Suprapubic skin (tissue), 4 donors: ENCODE data around the gene SFXN5. TPM values are rescaled to one million over a fixed set of nuclear protein-coding genes. Genes with fewer than 3 reads are reported as not detected.

ENCODE experiments used
- DNase-seq, 2 donors: peaks; one replicate each; pipeline ENCODE4 v3.0.0-alpha.2; 2019; ENCODE audit warnings: low spot score in 2 of 2
- H3K27ac ChIP-seq: fragments of 200-600 bp; sonication (generic); one replicate; pipeline ENCODE4 v1.5.1; 2019
- H3K27me3 ChIP-seq: fragments of 200-600 bp; sonication (generic); one replicate; pipeline ENCODE4 v1.5.1; 2019
- H3K36me3 ChIP-seq: fragments of 200-600 bp; sonication (generic); one replicate; pipeline ENCODE4 v1.5.1; 2019
- H3K4me1 ChIP-seq: fragments of 200-600 bp; sonication (generic); one replicate; pipeline ENCODE4 v1.5.1; 2019
- H3K4me3 ChIP-seq: fragments of 200-600 bp; sonication (generic); one replicate; pipeline ENCODE4 v1.5.1; 2019; ENCODE audit warnings: mild to moderate bottlenecking
- H3K9me3 ChIP-seq: fragments of 200-600 bp; sonication (generic); one replicate; pipeline ENCODE4 v1.5.1; 2019
- EP300 ChIP-seq: sonication (generic); formaldehyde crosslinking; IDR thresholded peaks from one replicate; pipeline ENCODE4 v1.6.1; 2017; ENCODE audit warnings: antibody characterized with exemption
- POLR2A ChIP-seq, 2 donors: fragments of 450-650 bp; IDR thresholded peaks; one replicate each; pipeline ENCODE4 v1.6.1; 2017; ENCODE audit warnings: antibody characterized with exemption in 2 of 2, mild to moderate bottlenecking in 2 of 2, moderate library complexity in 2 of 2
- POLR2AphosphoS5 ChIP-seq, 3 donors: sonication (generic); formaldehyde crosslinking; IDR thresholded peaks; one replicate each; pipeline ENCODE4 v1.6.1; 2017; ENCODE audit warnings: antibody characterized with exemption in 3 of 3
- WGBS: methylation state at CpG from one replicate; pipeline ENCODE4 v1.1.5; 2018; 5-methylcytosine and 5-hydroxymethylcytosine counted together
- total RNA-seq, 4 donors: library from RNA; depleted of rRNA; stranded (reverse); fragments of >200 nt; gene quantifications; one replicate each; pipeline ENCODE4 v1.1.0, GENCODE V29; 2016
- TF ChIP-seq, protein P1 (sequence below), 2 donors: fragments of 200-600 bp in 1 of 2; fragments of 450-650 bp in 1 of 2; sonication (generic) in 1 of 2; IDR thresholded peaks; one replicate each; pipeline ENCODE4 v1.5.1; 2016 to 2019; ENCODE audit warnings: antibody characterized with exemption in 2 of 2, mild to moderate bottlenecking in 1 of 2, moderate library complexity in 1 of 2

SFXN5 gene
- total RNA-seq, 4 donors from 2014 or later, result 11.9 to 25.7 (median 18.8) TPM

DNA sequence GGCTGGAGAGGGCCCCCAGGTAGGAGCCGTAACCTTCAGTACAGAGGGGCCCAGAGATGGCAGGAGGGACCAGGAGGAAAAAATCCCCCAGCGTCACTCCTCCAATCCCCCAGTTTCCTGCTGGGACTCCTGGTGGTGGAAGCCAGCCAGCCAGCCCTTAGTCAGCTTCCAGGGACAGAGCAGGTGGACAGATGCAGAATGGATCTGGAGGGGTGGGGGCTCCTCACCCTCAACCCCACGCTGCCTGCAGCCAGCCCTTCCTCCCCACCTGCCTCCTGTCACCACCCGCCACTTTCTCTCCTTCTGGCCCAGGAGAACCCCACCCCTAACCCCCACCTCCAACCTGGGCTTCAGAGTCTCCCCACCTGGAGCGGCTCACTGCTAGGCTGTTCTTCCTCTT is 133.1 kb downstream of the SFXN5 start:
- no peaks in the 10 kb centered on the region for H3K9me3 ChIP-seq
- H3K36me3 ChIP-seq, result peaks cover under 1% of the 10 kb centered on the region
- 92% methylated on average over 5 of the region's 5 CpGs for WGBS
- H3K4me1 ChIP-seq, result peaks cover 15% of the 10 kb centered on the region
- H3K4me3 ChIP-seq, result no peak overlapping the region
- no peak for DNase-seq
- TF ChIP-seq, protein P1, sequence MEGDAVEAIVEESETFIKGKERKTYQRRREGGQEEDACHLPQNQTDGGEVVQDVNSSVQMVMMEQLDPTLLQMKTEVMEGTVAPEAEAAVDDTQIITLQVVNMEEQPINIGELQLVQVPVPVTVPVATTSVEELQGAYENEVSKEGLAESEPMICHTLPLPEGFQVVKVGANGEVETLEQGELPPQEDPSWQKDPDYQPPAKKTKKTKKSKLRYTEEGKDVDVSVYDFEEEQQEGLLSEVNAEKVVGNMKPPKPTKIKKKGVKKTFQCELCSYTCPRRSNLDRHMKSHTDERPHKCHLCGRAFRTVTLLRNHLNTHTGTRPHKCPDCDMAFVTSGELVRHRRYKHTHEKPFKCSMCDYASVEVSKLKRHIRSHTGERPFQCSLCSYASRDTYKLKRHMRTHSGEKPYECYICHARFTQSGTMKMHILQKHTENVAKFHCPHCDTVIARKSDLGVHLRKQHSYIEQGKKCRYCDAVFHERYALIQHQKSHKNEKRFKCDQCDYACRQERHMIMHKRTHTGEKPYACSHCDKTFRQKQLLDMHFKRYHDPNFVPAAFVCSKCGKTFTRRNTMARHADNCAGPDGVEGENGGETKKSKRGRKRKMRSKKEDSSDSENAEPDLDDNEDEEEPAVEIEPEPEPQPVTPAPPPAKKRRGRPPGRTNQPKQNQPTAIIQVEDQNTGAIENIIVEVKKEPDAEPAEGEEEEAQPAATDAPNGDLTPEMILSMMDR (IDR thresholded peaks at IDR 0.05), result no peak
- TF ChIP-seq POLR2A (IDR thresholded peaks at IDR 0.05) (no peak), POLR2AphosphoS5 (IDR thresholded peaks at IDR 0.05) (no peak), EP300 (no peak)
- peaks cover 4% of the 10 kb centered on the region for H3K27me3 ChIP-seq
- H3K27ac ChIP-seq, result no peak overlapping the region

DNA sequence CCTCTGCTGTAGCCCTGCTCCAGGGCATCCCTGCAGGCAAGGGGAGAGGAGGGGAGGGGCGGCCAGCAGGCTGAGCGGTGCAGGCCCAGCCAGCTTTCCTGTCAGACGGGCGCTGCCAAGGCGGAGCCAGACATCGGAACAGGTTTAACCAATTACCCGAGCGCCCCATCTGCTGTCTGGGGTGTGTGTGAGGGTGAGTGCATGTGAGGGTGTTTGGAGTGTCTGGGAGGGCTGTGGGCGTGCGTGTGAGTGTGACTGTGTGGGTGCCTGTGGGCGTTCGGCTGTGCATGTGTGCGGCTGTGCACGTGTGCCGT is 134.2 kb downstream of the SFXN5 start:
- Histone ChIP-seq H3K27ac (no peak overlapping the region), H3K4me3 (no peak overlapping the region), H3K9me3 (no peaks in the 10 kb centered on the region), H3K4me1 (peaks cover 15% of the 10 kb centered on the region), H3K27me3 (peaks cover 4% of the 10 kb centered on the region), H3K36me3 (no peaks in the 10 kb centered on the region)
- DNase-seq, result no peak
- WGBS, result 33% methylated on average over 3 of the region's 15 CpGs
- no peak for TF ChIP-seq POLR2AphosphoS5 (IDR thresholded peaks at IDR 0.05)
- TF ChIP-seq POLR2A (IDR thresholded peaks at IDR 0.05), result no peak
- TF ChIP-seq, protein P1 (IDR thresholded peaks at IDR 0.05), result no peak
- no peak for TF ChIP-seq EP300

DNA sequence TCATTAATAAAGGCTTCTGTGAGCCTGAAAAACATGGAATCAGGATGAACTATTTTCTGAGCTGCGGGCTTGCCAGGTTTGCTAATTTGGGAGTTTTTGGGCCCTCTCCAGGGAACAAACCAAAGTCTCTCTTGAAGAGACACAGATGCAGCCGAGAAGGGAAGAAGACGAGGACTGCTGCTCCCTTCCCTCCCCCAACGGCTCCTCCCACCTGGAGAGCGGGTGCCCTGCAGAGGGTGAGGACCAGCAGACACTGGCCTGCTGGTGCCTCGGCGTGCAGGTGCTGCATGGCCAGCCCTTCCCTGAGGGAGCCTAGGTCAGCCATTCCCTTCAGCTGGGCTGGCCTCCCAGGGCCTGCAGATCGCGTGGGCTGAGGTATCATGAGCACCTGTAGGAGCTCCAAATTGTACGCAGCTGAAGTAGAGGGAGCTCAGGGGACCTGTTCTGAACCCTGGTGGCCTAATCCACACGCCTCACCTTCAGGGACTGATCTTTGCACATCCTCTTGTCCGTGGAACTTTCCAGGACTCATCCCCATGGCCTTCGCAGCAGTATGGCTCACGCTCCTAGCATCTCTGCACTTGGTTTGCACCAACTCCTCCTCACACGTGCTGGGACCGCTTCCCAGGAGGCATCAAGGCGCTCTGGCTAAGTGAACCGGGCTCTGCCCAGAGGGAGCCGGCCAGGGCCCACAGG is 134.7 kb downstream of the SFXN5 start:
- DNase-seq, result no peak
- Histone ChIP-seq H3K9me3 (no peaks in the 10 kb centered on the region), H3K4me1 (peaks cover 15% of the 10 kb centered on the region), H3K36me3 (no peaks in the 10 kb centered on the region), H3K27me3 (peaks cover 4% of the 10 kb centered on the region), H3K27ac (no peak overlapping the region), H3K4me3 (no peak overlapping the region)
- WGBS, result 32% methylated on average over 5 of the region's 19 CpGs
- TF ChIP-seq, protein P1 (IDR thresholded peaks at IDR 0.05), result no peak
- TF ChIP-seq POLR2A (IDR thresholded peaks at IDR 0.05), result no peak
- no peak for TF ChIP-seq POLR2AphosphoS5 (IDR thresholded peaks at IDR 0.05)
- TF ChIP-seq EP300, result no peak

DNA sequence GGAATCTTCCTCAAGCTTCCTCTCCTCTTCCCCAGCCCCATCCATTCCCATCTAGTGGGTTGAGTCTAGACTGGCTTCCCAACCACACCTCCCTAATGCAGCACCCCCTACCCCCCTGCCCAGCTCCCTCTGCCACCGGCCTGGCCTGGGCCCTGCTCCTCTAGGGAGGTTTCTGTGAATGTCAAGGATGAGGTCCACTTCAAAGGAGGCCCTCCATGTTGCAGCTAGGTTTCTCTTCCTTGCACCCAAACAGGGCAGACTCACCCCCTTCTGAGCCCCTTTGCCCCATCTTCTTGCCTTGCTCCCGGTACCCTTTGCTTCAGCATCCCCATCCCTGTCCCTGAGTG is 135.9 kb downstream of the SFXN5 start:
- H3K36me3 ChIP-seq, result no peaks in the 10 kb centered on the region
- 90% methylated on average over 2 of the region's 2 CpGs for WGBS
- TF ChIP-seq POLR2AphosphoS5 (IDR thresholded peaks at IDR 0.05), result no peak
- TF ChIP-seq, protein P1 (IDR thresholded peaks at IDR 0.05), result no peak
- no peak for TF ChIP-seq EP300
- no peak for TF ChIP-seq POLR2A (IDR thresholded peaks at IDR 0.05)
- peaks cover 15% of the 10 kb centered on the region for H3K4me1 ChIP-seq
- peaks cover 13% of the 10 kb centered on the region for H3K27me3 ChIP-seq
- H3K27ac ChIP-seq, result no peak overlapping the region
- no peak overlapping the region for H3K4me3 ChIP-seq
- no peak for DNase-seq
- H3K9me3 ChIP-seq, result no peaks in the 10 kb centered on the region

DNA sequence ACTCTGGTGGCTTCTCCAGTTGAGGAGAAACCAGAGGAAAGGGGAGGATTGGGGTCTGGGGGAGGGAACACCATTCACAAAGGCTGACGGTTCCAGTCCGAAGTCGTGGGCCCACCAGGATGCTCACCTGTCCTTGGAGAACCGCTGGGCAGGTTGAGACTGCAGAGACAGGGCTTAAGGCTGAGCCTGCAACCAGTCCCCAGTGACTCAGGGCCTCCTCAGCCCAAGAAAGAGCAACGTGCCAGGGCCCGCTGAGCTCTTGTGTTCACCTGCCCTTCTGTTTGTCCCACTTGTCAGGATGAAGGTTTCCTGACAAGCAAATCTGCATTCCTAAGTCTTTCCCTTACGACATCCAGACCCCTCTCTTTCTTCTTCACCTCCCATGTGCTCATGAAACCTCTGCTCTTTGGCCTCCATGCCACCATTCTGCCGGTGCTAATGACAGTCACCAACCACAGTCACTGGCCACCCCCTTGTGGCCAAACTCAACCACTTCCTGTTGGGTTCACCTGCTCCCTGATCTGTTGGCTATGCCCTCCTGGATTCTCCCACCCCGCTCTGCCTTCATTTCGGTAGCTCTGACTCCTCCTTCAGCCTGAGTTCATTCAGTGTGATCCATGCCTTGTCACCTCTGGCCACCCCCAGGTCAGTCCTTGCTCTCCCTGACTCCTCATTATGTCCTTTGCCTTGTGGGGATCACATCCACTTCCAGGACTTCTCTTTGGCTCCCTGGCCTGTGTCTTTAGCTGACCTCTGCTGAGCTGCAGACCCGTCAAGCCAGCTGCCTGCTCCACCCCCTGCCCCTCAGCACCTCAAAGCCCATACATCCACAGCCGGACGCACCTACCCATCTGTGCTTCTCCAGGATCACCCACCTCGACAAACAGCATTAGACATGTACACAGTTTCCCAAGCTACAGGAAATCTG is 136.6 kb downstream of the SFXN5 start:
- peaks cover 19% of the 10 kb centered on the region for H3K27me3 ChIP-seq
- 73% methylated on average over 14 of the region's 14 CpGs for WGBS

More for the DNA sequence above, 136.6 kb downstream of the SFXN5 start:
- TF ChIP-seq, protein P1 (IDR thresholded peaks at IDR 0.05), result no peak
- no peak for TF ChIP-seq POLR2A (IDR thresholded peaks at IDR 0.05)
- TF ChIP-seq EP300, result no peak
- TF ChIP-seq POLR2AphosphoS5 (IDR thresholded peaks at IDR 0.05), result no peak
- Histone ChIP-seq H3K4me1 (peaks cover 15% of the 10 kb centered on the region), H3K27ac (no peak overlapping the region), H3K9me3 (no peaks in the 10 kb centered on the region), H3K36me3 (no peaks in the 10 kb centered on the region), H3K4me3 (no peak overlapping the region)
- no peak for DNase-seq
